Lower leg skin (tissue), 3 donors: ENCODE data around the gene SLC43A3.

Source experiments
- POLR2A ChIP-seq, 2 donors: fragments of 450-650 bp; IDR thresholded peaks; one replicate each; pipeline ENCODE4 v1.6.1; 2016 to 2017; ENCODE audit warnings: antibody characterized with exemption in 2 of 2, mild to moderate bottlenecking in 1 of 2, moderate library complexity in 1 of 2
- TF ChIP-seq, protein P1 (sequence below), 3 donors: fragments of 450-650 bp; IDR thresholded peaks; one replicate each; pipeline ENCODE4 v1.5.1; 2016; ENCODE audit warnings: antibody characterized with exemption in 3 of 3, mild to moderate bottlenecking in 3 of 3, moderate library complexity in 2 of 3

GRCh38 chr11:57460022-57460757 lies 33.3 kb upstream of the SLC43A3 start, which contains the start of gene RTN4RL2:
- no peak for TF ChIP-seq POLR2A (IDR thresholded peaks at IDR 0.05)
- TF ChIP-seq, protein P1, sequence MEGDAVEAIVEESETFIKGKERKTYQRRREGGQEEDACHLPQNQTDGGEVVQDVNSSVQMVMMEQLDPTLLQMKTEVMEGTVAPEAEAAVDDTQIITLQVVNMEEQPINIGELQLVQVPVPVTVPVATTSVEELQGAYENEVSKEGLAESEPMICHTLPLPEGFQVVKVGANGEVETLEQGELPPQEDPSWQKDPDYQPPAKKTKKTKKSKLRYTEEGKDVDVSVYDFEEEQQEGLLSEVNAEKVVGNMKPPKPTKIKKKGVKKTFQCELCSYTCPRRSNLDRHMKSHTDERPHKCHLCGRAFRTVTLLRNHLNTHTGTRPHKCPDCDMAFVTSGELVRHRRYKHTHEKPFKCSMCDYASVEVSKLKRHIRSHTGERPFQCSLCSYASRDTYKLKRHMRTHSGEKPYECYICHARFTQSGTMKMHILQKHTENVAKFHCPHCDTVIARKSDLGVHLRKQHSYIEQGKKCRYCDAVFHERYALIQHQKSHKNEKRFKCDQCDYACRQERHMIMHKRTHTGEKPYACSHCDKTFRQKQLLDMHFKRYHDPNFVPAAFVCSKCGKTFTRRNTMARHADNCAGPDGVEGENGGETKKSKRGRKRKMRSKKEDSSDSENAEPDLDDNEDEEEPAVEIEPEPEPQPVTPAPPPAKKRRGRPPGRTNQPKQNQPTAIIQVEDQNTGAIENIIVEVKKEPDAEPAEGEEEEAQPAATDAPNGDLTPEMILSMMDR (IDR thresholded peaks at IDR 0.05), result no peak
